ENCODE measurements around the gene NREP. TPM values are rescaled to one million over a fixed set of nuclear protein-coding genes. Genes with fewer than 3 reads are reported as not detected.

NREP gene
- total RNA-seq, 2 experiments from 2014 or later: 19.3 to 19.7 TPM

DNA sequence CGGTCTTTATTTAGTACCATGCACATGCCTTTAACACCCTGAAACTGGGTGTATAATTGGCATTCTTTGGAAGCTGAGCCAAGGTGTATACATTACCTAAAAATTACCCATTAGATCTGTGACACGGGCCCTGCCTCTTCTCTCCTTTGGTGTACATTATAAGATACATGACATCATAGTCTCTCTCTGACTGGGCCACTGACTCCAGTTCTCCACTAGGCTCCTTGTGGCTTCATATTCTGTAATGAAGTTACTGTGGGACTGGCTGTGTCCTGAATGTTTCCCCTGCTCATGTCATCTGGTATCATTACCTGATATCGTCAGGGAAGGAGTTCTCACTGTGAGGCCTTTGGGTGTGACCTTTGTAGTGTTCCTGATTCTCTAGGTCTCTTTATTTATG is 65.5 kb downstream of the NREP start:
- H3K36me3 Mint-ChIP-seq (ENCODE audit: low read depth): no peaks in the 10 kb centered on the region
- ATAC-seq (peak; percentile 74), DNase-seq (no peak)
- no peaks in the 10 kb centered on the region for H3K4me1 Mint-ChIP-seq
- H3K27me3 Mint-ChIP-seq: no peaks in the 10 kb centered on the region
- H3K4me3 Mint-ChIP-seq: no peak overlapping the region
- no peak overlapping the region for H3K27ac Mint-ChIP-seq
- intact Hi-C loops (cut with DNase I, micrococcal nuclease): no loop called here
- CTCF ChIA-PET: no interaction called here
- H3K9me3 Mint-ChIP-seq (ENCODE audit: low read depth): no peaks in the 10 kb centered on the region
- POLR2A ChIA-PET: no interaction called here

DNA sequence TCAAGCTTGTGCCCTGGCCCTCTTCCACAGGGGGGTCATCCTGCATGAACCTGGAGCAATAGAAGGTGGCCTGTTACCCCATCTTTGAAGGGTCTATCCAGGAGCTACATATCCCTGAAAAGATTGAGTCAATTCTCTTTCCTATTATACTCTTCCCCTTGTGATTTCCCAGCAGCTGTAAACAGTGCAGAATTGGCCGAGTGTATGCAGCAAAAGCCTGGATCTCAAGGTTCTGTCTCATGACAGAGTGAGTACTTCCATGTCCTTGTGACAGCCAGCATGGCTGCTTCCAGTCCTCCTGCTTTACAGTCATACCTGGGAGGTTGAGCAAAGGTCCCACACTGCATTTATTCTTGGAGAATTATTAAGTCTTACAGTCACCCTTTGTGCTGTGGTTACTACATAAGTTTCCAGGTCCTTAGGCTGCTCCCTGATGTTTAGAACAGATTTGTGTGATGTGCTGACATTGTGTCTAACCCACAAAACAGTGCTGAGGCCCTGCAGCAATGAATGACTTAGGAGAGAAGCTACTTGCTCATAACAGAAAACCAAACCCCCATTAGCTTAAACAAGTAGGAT is 67.5 kb downstream of the NREP start:
- ATAC-seq (no peak), DNase-seq (no peak)
- H3K4me1 Mint-ChIP-seq: no peaks in the 10 kb centered on the region
- no peaks in the 10 kb centered on the region for H3K36me3 Mint-ChIP-seq (ENCODE audit: low read depth)
- H3K9me3 Mint-ChIP-seq (ENCODE audit: low read depth): no peaks in the 10 kb centered on the region
- H3K27ac Mint-ChIP-seq: no peak overlapping the region
- CTCF ChIA-PET: no interaction called here
- no peaks in the 10 kb centered on the region for H3K27me3 Mint-ChIP-seq
- intact Hi-C loops (cut with DNase I, micrococcal nuclease): no loop called here
- H3K4me3 Mint-ChIP-seq: no peak overlapping the region
- POLR2A ChIA-PET: no interaction called here

DNA sequence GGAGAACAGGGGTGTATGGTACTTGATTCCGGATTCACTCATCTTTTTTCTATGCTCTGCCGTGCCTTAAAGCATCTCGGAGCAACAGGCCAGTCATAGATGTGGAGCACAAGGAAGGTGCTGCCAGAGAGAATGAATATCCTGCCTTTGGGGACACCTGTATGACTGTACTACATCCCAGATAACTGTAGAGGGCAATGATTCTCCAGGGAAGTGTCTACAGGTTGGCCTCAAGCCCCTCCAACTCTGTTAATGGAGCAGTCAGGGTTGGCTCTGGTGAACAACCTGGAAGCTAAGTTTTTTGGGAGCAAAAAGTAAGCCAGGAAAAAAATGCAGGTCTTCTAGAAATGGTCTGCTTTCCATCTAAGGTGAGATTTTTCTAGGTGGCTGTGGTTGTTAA is 71.0 kb downstream of the NREP start:
- no peaks in the 10 kb centered on the region for H3K27me3 Mint-ChIP-seq
- H3K9me3 Mint-ChIP-seq (ENCODE audit: low read depth): no peaks in the 10 kb centered on the region
- POLR2A ChIA-PET: no interaction called here
- intact Hi-C loops (cut with DNase I, micrococcal nuclease): loop anchor here (1.0 kb wide), 1 partner anchor 461 kb away; no protein-coding TSS in a partner anchor
- H3K36me3 Mint-ChIP-seq (ENCODE audit: low read depth): no peaks in the 10 kb centered on the region
- CTCF ChIA-PET: interaction anchor here (0.8 to 1.3 kb wide), 5 partner anchors 10 to 997 kb away, joined by 3 to 5 read pairs (median 4); no protein-coding TSS in a partner anchor
- no peak overlapping the region for H3K27ac Mint-ChIP-seq
- no peaks in the 10 kb centered on the region for H3K4me1 Mint-ChIP-seq
- ATAC-seq: no peak
- no peak overlapping the region for H3K4me3 Mint-ChIP-seq
- DNase-seq: no peak

DNA sequence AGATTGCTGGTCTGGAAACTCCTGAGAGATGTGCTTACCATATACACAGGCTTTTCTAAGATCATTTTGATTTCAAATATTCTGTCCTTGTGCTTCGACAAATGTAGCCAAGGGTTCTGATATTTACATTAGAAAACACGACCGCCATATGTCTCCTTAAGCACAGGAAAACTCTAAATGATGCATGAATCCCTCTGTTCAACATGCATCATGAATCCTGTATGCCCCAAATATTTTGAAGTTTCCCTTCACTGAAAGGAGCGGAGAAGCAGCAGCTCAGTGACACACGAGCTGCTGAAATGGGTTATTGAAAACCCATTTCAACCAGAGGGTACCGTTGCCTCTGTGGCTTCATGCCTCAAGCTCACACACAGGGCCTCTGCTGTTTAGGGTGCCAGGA is 74.4 kb downstream of the NREP start:
- no peaks in the 10 kb centered on the region for H3K9me3 Mint-ChIP-seq (ENCODE audit: low read depth)
- ATAC-seq: no peak
- H3K36me3 Mint-ChIP-seq (ENCODE audit: low read depth): no peaks in the 10 kb centered on the region
- intact Hi-C loops (cut with DNase I, micrococcal nuclease): no loop called here
- CTCF ChIA-PET: interaction anchor here (0.7 kb wide), 1 partner anchor 107 kb away, joined by 3 read pairs; no protein-coding TSS in a partner anchor
- POLR2A ChIA-PET: no interaction called here
- H3K27ac Mint-ChIP-seq: no peak overlapping the region
- no peak for DNase-seq
- H3K4me1 Mint-ChIP-seq: no peaks in the 10 kb centered on the region
- no peaks in the 10 kb centered on the region for H3K27me3 Mint-ChIP-seq
- H3K4me3 Mint-ChIP-seq: no peak overlapping the region

DNA sequence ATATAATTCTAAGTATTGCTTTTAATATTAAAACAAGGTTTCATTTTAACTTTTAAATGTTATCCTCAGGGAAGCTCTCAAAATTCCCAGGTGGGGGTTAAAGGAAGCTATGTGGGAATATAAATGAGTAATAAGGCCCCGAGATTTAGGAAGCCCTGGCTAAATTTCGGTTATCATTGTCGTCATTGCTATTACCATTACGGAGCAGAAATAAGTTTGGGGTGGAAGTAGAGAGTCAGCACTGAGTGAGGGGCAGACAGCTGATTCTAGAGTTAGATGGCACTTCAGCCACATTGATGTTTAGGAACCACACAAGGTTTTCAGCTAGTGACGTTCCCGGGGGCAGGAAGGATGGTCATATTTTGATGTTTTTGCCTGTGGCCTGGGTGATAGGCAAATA is 74.9 kb downstream of the NREP start:
- no peaks in the 10 kb centered on the region for H3K9me3 Mint-ChIP-seq (ENCODE audit: low read depth)
- no peaks in the 10 kb centered on the region for H3K4me1 Mint-ChIP-seq
- H3K4me3 Mint-ChIP-seq: no peak overlapping the region
- H3K27ac Mint-ChIP-seq: no peak overlapping the region
- no peaks in the 10 kb centered on the region for H3K36me3 Mint-ChIP-seq (ENCODE audit: low read depth)
- ATAC-seq (no peak), DNase-seq (no peak)
- intact Hi-C loops (cut with DNase I, micrococcal nuclease): no loop called here
- POLR2A ChIA-PET: no interaction called here
- CTCF ChIA-PET: interaction anchor here (0.7 kb wide), 2 partner anchors 107 to 1998 kb away, joined by 3 read pairs; no protein-coding TSS in a partner anchor
- no peaks in the 10 kb centered on the region for H3K27me3 Mint-ChIP-seq

DNA sequence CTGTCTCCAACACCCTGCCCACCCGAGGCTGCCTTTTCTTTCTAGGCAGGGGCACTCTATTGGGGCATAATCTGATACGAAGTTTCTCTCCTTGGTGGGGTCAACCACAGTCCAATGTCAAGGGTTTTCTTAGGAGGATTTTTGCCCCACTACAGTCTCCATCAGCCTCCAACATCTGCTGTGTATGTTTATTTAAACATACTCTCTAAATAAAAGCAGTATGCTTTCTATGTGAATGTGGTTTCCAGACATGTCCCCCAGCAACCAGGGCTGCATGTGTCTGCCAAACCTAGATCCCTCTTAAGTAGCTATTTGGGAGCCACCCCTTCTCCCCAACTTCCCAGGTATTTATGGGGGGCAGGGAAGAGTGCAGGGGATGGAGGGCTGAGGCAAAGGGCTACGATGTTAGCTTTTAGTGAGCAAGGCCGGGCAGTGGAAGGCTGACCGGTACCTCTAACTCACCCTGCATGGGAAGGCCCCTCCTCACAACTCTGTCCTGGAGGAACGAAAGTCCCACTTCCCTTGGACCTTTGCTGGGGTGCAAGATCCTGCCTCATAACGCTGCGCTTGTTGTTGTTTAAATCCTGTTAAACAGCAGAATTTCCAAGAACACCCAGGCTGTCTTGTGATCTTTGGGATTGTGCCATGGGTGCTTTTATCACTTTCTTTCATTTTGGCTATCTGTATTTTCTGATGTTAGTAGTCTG is 75.4 kb downstream of the NREP start:
- Mint-ChIP-seq H3K36me3 (ENCODE audit: low read depth) (no peaks in the 10 kb centered on the region), H3K9me3 (ENCODE audit: low read depth) (no peaks in the 10 kb centered on the region), H3K27me3 (no peaks in the 10 kb centered on the region), H3K4me1 (no peaks in the 10 kb centered on the region), H3K27ac (no peak overlapping the region), H3K4me3 (no peak overlapping the region)
- ChIA-PET POLR2A (no interaction called here), CTCF (interaction anchor here (0.7 kb wide), 1 partner anchor 1999 kb away, joined by 3 read pairs; no protein-coding TSS in a partner anchor)
- intact Hi-C loops (cut with DNase I, micrococcal nuclease): no loop called here
- no peak for ATAC-seq
- no peak for DNase-seq

DNA sequence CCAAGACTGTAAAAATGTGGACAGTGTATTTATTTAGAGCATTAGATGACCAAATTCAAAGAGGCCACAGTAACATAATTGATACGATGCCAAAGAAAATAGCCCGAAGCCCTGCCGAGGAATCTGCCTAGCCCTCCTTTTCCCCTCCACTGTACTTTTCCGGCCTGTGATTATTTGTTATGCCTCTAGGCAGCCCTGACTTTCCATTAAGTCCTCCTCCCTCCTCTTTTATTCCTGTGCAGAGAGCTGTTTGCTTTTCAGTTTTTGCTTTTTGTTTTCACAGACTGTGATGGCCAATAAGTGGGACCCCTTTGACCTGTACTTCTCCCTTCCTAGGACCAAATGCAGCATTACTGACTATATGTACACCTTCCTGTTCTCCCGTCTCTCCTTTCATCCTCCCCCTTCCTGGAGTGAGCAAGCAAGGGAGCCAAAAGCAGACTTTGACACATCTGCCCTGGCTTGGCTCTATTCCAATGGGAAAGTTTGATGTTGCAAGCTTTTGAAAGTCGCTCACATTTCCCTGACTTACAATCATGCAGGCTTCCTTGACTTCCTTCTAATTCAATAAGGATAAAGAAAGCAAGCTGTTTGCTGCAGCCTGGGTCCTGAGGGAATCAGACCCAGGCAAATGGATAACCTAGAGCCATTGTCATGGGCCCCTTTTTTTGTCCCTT is 76.1 kb downstream of the NREP start:
- CTCF ChIA-PET: no interaction called here
- no peaks in the 10 kb centered on the region for H3K9me3 Mint-ChIP-seq (ENCODE audit: low read depth)
- intact Hi-C loops (cut with DNase I, micrococcal nuclease): no loop called here
- H3K27me3 Mint-ChIP-seq: no peaks in the 10 kb centered on the region
- POLR2A ChIA-PET: no interaction called here
- DNase-seq (no peak), ATAC-seq (no peak)
- no peak overlapping the region for H3K4me3 Mint-ChIP-seq
- no peaks in the 10 kb centered on the region for H3K4me1 Mint-ChIP-seq
- H3K36me3 Mint-ChIP-seq (ENCODE audit: low read depth): no peaks in the 10 kb centered on the region
- no peak overlapping the region for H3K27ac Mint-ChIP-seq

DNA sequence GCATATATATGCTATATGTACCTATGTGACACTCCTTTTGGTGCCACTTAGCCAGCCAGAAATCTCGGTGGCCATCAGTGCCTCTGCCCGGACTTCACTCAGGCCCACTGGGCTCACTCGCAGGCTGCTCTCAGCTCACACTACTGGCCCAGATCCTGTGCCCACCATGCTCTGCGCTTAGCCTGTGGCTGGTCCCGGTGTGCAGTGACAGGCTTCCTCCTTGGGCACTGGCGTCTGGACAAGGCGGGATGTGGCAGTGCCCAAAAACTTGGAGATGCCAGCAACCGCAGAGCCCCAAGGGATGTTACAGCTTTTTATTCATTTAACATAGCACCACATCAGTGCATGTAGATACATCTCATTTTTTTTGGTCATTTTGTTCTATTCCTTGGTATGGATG is 77.4 kb downstream of the NREP start:
- intact Hi-C loops (cut with DNase I, micrococcal nuclease): no loop called here
- Mint-ChIP-seq H3K36me3 (ENCODE audit: low read depth) (no peaks in the 10 kb centered on the region), H3K27me3 (no peaks in the 10 kb centered on the region), H3K9me3 (ENCODE audit: low read depth) (no peaks in the 10 kb centered on the region), H3K4me1 (no peaks in the 10 kb centered on the region), H3K4me3 (no peak overlapping the region), H3K27ac (no peak overlapping the region)
- ChIA-PET POLR2A (no interaction called here), CTCF (no interaction called here)
- no peak for DNase-seq
- ATAC-seq: no peak

Other genes with a start within 250 kb of the NREP start
- 10 to 100 TPM; 54.2 to 55.3 TPM for gene STARD4, start 244.7 kb downstream of the NREP start, total RNA-seq